Measurements from ENCODE around the gene C15orf40.
"Not testable (repeated sequence)": the region's sequence is repeated elsewhere in the genome, so short reads cannot be mapped to it uniquely, and the experiment has no call there.

The C15orf40 gene

DNA sequence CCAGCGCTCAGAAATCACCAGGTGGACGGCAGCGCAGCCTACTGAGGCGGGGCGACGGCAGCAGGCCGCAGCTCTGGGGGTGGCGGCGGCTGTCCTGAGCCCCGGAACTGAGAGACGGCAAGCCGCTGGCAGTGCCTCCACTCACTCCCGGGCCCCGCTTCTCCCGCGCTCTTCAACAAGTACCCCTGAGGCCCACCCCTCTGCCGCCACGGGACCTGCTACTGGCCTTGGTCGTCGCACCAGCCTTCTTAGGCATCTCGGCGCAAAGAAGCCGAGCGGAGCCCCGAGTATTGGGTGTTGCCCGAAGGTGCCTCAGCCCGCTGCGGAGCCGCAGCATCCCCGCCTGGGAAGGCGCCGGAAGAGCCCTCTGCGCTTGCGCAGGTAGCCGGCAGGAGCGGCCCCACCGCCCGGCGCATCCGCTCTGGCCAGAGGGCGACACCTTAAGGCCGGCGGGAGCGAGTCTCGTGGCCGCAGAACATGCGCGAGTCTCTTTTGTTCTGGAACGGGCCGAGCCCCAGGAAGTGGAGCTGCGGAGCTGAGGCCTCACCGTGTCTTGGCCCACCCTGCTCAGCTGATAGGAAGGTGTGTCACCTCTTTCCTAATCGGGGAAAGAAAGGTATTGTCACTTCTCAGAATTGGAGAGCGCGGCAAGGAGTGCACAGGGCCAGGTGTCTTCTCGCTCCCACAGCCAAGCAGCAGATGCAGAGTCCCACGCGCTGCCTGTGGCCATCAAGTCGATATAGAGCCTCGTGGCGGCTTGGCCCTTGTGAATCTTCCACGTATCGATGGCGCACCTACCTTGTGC is at the start of gene C15orf40:
Gene C15orf40, minus strand, starts transcription at position 369 of the 805 bp plus-strand sequence. Its CDS starts 32 bp downstream, at position 337.
- DNase-seq: peak; percentile 89

DNA sequence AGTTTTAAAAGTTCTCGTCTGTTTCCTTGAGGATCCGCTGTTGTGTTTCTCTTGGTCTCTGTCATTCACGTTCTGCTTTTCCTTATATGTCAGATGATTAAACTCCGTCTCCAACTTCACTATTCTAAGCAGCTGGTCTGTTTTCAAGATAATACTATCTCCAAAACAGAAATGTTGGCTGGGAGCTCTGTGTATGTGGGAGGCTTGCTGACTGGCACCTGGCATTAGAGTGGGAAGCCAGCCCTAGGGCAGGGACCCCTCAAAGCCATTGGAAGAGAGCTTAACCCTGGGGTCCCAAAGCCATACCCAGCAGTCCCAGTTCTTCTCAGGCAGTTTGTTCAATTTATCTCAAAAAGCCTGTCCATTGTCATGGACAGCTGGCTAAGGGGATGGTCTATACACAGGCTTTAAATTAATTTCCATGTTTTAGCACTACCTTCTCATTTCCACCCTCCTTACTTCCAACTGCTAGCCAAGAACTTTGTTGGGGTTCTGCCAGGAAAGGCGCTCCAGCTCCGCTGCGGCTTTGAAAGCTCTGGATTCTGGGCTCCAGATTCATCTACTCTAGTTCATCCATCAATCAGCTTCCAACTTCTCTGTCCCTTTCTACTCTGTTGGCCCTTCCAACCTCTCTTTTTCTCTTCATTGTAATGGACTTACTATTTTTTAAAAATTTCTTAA is 46.4 kb upstream of the C15orf40 start:
- DNase-seq: no peak

DNA sequence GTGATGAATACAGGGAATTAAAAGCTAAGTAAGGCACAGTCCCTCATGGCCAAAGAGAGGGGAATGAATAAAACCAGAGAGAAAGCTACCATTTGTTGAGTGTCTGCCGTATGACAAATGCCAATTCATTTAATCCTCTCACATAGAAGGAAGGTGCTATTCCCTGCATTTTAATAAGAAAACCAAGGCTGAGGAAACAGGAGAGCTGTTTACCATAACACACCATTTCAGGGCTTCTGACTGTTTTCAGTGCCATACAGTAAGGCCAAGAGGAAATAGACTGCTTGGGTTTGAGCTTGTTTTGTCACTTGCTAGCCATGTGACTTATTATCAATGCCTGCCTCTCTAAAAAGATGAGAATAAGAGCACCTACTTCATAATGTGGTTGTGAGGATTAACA is 45.6 kb upstream of the C15orf40 start:
- DNase-seq: no peak

DNA sequence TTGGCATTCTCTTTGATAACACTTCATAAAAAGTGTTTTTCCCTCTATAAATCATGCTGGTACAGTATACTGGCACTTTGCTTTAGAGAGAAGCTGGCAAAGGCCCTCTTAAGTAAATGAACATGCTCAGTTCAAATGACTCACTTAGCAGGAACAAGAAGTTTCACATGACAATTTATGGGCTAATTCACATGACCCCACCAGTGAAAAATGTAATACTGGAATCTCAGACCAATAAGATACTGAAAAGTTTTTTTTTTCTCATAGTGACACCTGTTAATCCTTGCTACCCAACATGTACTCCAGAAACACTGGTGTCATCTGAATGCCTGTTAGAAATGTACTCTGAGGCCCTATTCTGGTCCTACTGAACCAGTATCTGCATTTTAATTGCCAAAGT is 41.7 kb upstream of the C15orf40 start:
- no peak for DNase-seq

GRCh38 chr15:83046558-83047127 is 35.2 kb upstream of the C15orf40 start:
- DNase-seq: no peak

- DNase-seq: no peak
Observed at GRCh38 chr15:83044156-83044555, 32.7 kb upstream of the C15orf40 start.

- no peak for DNase-seq
Observed at GRCh38 chr15:83039206-83039605, 27.8 kb upstream of the C15orf40 start.

- DNase-seq: no peak
Observed at GRCh38 chr15:83036253-83036652, 24.8 kb upstream of the C15orf40 start.

DNA sequence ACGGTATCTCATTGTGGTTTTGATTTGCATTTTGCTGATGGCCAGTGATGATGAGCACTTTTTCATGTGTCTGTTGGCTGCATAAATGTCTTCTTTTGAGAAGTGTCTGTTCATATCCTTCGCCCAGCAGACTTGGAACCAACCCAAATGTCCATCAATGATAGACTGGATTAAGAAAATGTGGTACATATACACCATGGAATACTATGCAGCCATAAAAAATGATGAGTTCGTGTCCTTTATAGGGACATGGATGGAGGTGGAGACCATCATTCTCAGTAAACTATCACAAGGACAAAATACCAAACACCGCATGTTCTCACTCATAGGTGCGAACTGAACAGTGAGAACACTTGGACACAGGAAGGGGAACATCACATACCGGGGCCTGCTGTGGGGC is 19.8 kb upstream of the C15orf40 start:
- DNase-seq: not testable (repeated sequence)

DNA sequence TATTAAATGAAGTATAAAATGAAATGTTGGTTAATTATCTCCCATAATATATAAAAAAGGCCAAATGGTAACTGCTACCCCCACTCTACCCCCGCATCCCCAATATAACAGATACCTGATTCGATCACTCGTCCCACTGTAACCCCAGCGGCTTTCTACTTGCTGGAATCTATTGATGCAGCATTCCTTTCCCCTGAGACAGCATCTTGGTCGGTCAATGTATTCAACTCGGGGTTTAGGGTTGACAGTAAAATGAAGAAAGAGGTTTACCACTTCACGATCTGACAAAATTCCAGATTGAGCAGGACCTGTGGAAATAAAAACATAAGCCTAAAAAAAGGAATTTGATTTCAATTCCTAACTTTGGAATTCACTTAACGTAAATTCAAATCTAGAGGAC is 18.6 kb upstream of the C15orf40 start:
- DNase-seq: no peak

- no peak for DNase-seq
Observed at GRCh38 chr15:83018436-83018835, 7.0 kb upstream of the C15orf40 start.

DNA sequence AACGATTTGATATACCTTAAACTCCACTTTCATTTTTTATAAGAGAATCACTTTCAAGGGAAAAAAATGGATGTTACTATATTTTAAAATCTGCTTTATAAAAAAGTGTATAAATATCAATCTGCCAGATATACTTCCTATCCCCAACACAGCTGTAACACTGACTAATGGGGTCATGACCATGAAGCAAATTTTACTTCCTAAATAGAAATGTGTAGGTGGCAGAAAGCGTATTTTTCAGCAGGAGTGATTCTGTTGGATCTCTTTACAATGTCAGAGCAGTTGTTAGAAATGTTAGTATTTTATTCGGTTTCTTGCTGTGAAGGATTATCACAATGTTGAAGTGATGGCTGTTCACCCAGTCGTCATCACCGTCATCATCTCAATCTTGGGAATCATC is 5.5 kb upstream of the C15orf40 start:
- DNase-seq: no peak

DNA sequence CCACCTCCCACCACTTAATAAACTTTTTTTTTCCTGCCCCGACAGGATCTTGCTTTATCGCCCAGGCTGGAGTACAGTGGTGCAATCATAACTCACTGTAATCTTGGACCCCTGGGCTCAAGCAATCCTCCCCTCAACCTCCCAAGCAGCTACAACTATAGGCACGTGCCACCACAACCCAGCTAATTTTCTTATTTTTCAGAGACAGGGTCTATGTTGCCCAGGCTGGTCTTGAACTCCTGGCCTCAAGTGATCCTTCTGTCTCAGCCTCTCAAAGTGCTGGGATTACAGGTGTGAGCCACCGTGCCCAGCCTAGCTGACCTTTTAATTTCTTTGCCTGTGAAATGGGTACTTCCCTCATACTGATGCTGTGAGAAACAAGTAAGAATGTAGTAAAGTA is 3.9 kb upstream of the C15orf40 start:
- DNase-seq: no peak

GRCh38 chr15:83014205-83014653 is 2.8 kb upstream of the C15orf40 start:
- no peak for DNase-seq

GRCh38 chr15:83012636-83013035 is 1.2 kb upstream of the C15orf40 start:
- DNase-seq: no peak

- peak; percentile 31 for DNase-seq
Observed at GRCh38 chr15:83012076-83012426, 612 bp upstream of the C15orf40 start.

GRCh38 chr15:83010709-83011270 is 649 bp downstream of the C15orf40 start:
- DNase-seq: peak; percentile 62

DNA sequence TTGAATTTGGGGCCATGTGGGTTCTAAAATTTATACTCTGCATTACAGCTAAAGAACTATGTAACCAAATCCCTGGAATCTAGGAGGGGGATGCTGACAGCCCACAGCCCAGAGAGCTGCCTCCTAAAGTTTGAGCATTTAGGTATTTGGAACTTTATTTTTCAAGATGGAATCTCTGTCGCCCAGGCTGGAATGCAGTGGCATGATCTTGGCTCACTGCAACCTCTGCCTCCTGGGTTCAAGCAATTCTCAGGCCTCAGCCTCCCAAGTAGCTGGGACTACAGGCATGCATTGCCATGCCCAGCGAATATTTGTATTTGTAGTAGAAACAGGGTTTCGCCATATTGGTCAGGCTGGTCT is 10.8 kb downstream of the C15orf40 start:
- not testable (repeated sequence) for DNase-seq

GRCh38 chr15:82999905-83000671 is 11.4 kb downstream of the C15orf40 start:
- peak; percentile 49 for DNase-seq

- DNase-seq: no peak
Observed at GRCh38 chr15:82999426-82999825, 12.0 kb downstream of the C15orf40 start.

- DNase-seq: no peak
Observed at GRCh38 chr15:82995938-82996337, 15.5 kb downstream of the C15orf40 start.

DNA sequence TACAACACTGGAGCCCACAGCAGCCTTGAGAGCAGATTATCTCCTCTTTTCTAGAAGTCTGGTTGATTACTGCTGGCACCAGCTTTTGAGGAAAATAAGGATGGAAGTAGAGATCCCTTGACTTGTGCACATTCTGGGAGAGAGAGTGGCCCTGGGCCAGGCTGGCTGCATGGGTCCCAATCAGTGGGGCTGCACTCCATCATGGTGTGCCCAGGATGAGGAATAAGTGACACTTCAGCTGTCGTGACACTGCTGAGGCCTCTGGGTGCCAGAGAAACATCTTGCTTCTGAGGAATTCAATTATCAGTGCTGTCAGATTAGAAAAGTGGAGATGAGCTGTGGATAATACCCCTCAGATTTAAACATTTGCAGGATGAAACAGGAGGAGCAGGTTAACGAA is 16.4 kb downstream of the C15orf40 start:
- DNase-seq: no peak

- DNase-seq: no peak
Observed at GRCh38 chr15:82993144-82993543, 18.3 kb downstream of the C15orf40 start.

Data from COR-L47 (cell line).